Measurements from ENCODE around the gene TMEM129.
"Not testable (repeated sequence)": the region's sequence is repeated elsewhere in the genome, so short reads cannot be mapped to it uniquely, and the experiment has no call there.

The TMEM129 gene

GRCh38 chr4:1717129-1718094, 3.7 kb downstream of the TMEM129 start:
- no peak for DNase-seq

GRCh38 chr4:1716065-1716945, 4.8 kb downstream of the TMEM129 start:
- no peak for DNase-seq

- DNase-seq: peak; percentile 88
Observed at GRCh38 chr4:1715002-1715758, 5.9 kb downstream of the TMEM129 start.

- DNase-seq: peak; percentile 43
Observed at GRCh38 chr4:1714303-1715001, 6.7 kb downstream of the TMEM129 start.

- DNase-seq: no peak
Observed at GRCh38 chr4:1713003-1713851, 7.9 kb downstream of the TMEM129 start.

GRCh38 chr4:1712216-1713002, 8.7 kb downstream of the TMEM129 start, which contains the start of gene SLBP:
TSS of gene SLBP (minus strand) at chr4:1712319. CDS start at chr4:1712188, 131 bp downstream.
- DNase-seq: peak; percentile 99

GRCh38 chr4:1711571-1712215, 9.4 kb downstream of the TMEM129 start:
- peak; percentile 64 for DNase-seq

- no peak for DNase-seq
Observed at GRCh38 chr4:1711055-1711570, 10.0 kb downstream of the TMEM129 start.

- no peak for DNase-seq
Observed at GRCh38 chr4:1708581-1708980, 12.5 kb downstream of the TMEM129 start.

- no peak for DNase-seq
Observed at GRCh38 chr4:1706358-1706757, 14.8 kb downstream of the TMEM129 start.

GRCh38 chr4:1705732-1706131, 15.4 kb downstream of the TMEM129 start:
- DNase-seq: no peak

- peak; percentile 51 for DNase-seq
Observed at GRCh38 chr4:1703867-1704266, 17.3 kb downstream of the TMEM129 start.

GRCh38 chr4:1701671-1702070, 19.5 kb downstream of the TMEM129 start:
- DNase-seq: not testable (repeated sequence)

GRCh38 chr4:1695913-1696312, 25.2 kb downstream of the TMEM129 start:
- DNase-seq: no peak

GRCh38 chr4:1693131-1693896, 27.8 kb downstream of the TMEM129 start:
- DNase-seq: peak; percentile 91

- DNase-seq: no peak
Observed at GRCh38 chr4:1691737-1692373, 29.3 kb downstream of the TMEM129 start.

- DNase-seq: no peak
Observed at GRCh38 chr4:1690698-1691097, 30.4 kb downstream of the TMEM129 start.

- no peak for DNase-seq
Observed at GRCh38 chr4:1686440-1687036, 34.6 kb downstream of the TMEM129 start.
